PC-3 (cell line): ENCODE data around the gene GTF2H1. TPM values are rescaled to one million over a fixed set of nuclear protein-coding genes. Genes with fewer than 3 reads are reported as not detected.

Source experiments
- ATAC-seq: fragments of 200-7000 bp; cut with Tn5 transposase; 2 replicates; pipeline ENCODE4 v1.9.1; 2020; ENCODE audit warnings: mild to moderate bottlenecking, moderate library complexity
- BruUV-seq: library from RNA; stranded (reverse); fragments of 400-500 nt; replicated peaks from 2 replicates; lab custom pipeline; 2021; lab: Mats Ljungman, UMichigan
- CTCF ChIA-PET: fragments of 300-600 bp; sonication (Branson Sonifier 250); formaldehyde crosslinking; loops from one replicate; lab custom pipeline; 2022; ENCODE audit warnings: antibody characterized with exemption; lab: Charles Lee
- POLR2A ChIA-PET: fragments of 300-600 bp; sonication (Branson Sonifier 250); formaldehyde crosslinking; loops from one replicate; lab custom pipeline; 2022; ENCODE audit warnings: antibody characterized with exemption; ENCODE audit not compliant: unreplicated experiment; lab: Charles Lee
- DNase-seq: peaks from one replicate; pipeline ENCODE4 v3.0.0-alpha.2; 2015
- H2AFZ ChIP-seq: fragments of 300-600 bp; sonication (generic); 2 replicates; pipeline ENCODE4 v1.6.0; 2016; ENCODE audit warnings: antibody characterized with exemption, low read length
- H3F3A ChIP-seq: fragments of 300-600 bp; sonication (generic); one replicate; pipeline ENCODE4 v1.6.0; 2017; ENCODE audit warnings: antibody characterized with exemption, low read length, control low read depth, mild to moderate bottlenecking; ENCODE audit not compliant: unreplicated experiment
- H3K27ac ChIP-seq: fragments of 300-600 bp; sonication (generic); 2 replicates; pipeline ENCODE4 v1.5.1; 2016; ENCODE audit warnings: mild to moderate bottlenecking, low read length
- H3K27me3 ChIP-seq: fragments of 300-600 bp; sonication (generic); 2 replicates; pipeline ENCODE4 v1.6.1; 2016; ENCODE audit warnings: low read length, mixed read lengths
- H3K36me3 ChIP-seq: fragments of 300-600 bp; sonication (generic); 2 replicates; pipeline ENCODE4 v1.6.1; 2016; ENCODE audit warnings: low read depth, mixed run types, low read length, mixed read lengths
- H3K4me1 ChIP-seq: fragments of 300-600 bp; sonication (generic); 2 replicates; pipeline ENCODE4 v1.5.1; 2016; ENCODE audit warnings: low read length; ENCODE audit not compliant: insufficient read depth
- H3K4me2 ChIP-seq: fragments of 300-600 bp; sonication (generic); 2 replicates; pipeline ENCODE4 v1.6.0; 2016; ENCODE audit warnings: low read length
- H3K4me3 ChIP-seq: fragments of 300-600 bp; sonication (generic); 2 replicates; pipeline ENCODE4 v1.5.1; 2016; ENCODE audit warnings: mild to moderate bottlenecking, low read length, mixed read lengths
- H3K79me2 ChIP-seq: fragments of 300-600 bp; sonication (generic); 2 replicates; pipeline ENCODE4 v1.6.1; 2017; ENCODE audit warnings: low read length, mixed read lengths
- H3K9ac ChIP-seq: fragments of 300-600 bp; sonication (generic); 2 replicates; pipeline ENCODE4 v1.6.0; 2016; ENCODE audit warnings: mild to moderate bottlenecking, low read length
- H3K9me2 ChIP-seq: fragments of 300-600 bp; sonication (generic); replicated peaks from 2 replicates; pipeline ENCODE4 v1.6.1; 2016; ENCODE audit warnings: mixed run types, low read length, mixed read lengths
- H3K9me3 ChIP-seq: fragments of 300-600 bp; sonication (generic); 2 replicates; pipeline ENCODE4 v1.6.1; 2016; ENCODE audit warnings: low read length, mixed read lengths
- H4K20me1 ChIP-seq: fragments of 300-600 bp; sonication (generic); 2 replicates; pipeline ENCODE4 v1.6.1; 2016; ENCODE audit warnings: low read length, mixed read lengths
- EZH2 ChIP-seq: fragments of 300-600 bp; sonication (generic); IDR thresholded peaks from one replicate; pipeline ENCODE4 v1.6.1; 2017; ENCODE audit warnings: antibody characterized with exemption, mild to moderate bottlenecking, low read length; ENCODE audit not compliant: unreplicated experiment
- EZH2phosphoT487 ChIP-seq: fragments of 300-600 bp; sonication (generic); IDR thresholded peaks from 2 replicates; pipeline ENCODE4 v1.6.1; 2018; ENCODE audit warnings: mild to moderate bottlenecking, antibody characterized with exemption, low read length, borderline replicate concordance
- intact Hi-C: fragments of 100-400 bp; cut with micrococcal nuclease; formaldehyde crosslinking; loops from 2 replicates; pipeline ENCODE4 v1.9.0; 2023
- total RNA-seq: library from RNA; depleted of rRNA; stranded (reverse); fragments of >200 nt; gene quantifications from 2 replicates; pipeline ENCODE4 v1.2.3, GENCODE V29; 2014
- TF ChIP-seq, protein P1 (sequence below): fragments of 300-600 bp; sonication (generic); conservative IDR thresholded peaks from 2 replicates; pipeline ENCODE4 v1.5.1; 2017; ENCODE audit warnings: antibody characterized with exemption, low read depth, mild to moderate bottlenecking, low read length

The GTF2H1 gene
- total RNA-seq, 1 experiment from 2014 or later, result 32.7 TPM

DNA sequence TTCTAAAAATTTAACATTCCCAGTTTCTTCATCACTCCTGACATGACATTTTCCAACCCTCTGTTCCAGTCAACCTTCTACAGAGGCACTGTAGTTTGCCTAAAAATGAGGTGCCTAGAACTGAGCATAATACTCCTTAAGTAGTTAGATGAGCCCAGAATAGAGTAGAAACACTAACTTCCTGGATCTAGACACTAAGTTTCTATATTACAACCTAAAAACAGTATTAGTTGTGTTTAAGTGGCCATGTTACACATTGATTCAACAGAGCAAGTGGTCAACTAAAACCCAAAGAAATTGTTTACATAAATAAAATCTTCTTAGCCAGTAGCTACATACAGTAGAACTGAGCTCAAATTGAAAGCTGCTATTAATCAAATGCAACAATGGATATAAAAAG lies 1.8 kb upstream of the GTF2H1 start:
- peaks cover 41% of the 10 kb centered on the region for H3K4me1 ChIP-seq
- no peaks in the 10 kb centered on the region; the same call in 1 of the 2 replicates for H3K36me3 ChIP-seq
- H2AFZ ChIP-seq, result no peak overlapping the region
- no TSS peak for BruUV-seq
- H3F3A ChIP-seq, result no peaks in the 10 kb centered on the region
- no peak overlapping the region for H3K27ac ChIP-seq
- H3K4me3 ChIP-seq, result peak overlapping the region; percentile 89
- intact Hi-C loops, result loop anchor here (1.0 to 10.0 kb wide), 3 partner anchors 76 to 174 kb away; partner anchors contain the start of gene SAA2
- ATAC-seq (no peak), DNase-seq (no peak)
- POLR2A ChIA-PET, result interaction anchor here (0.6 kb wide), 2 partner anchors 33 to 74 kb away, joined by 5 to 6 read pairs; partner anchors contain the start of gene LDHA
- CTCF ChIA-PET, result interaction anchor here (0.6 kb wide), 1 partner anchor 334 kb away, joined by 3 read pairs; no protein-coding TSS in a partner anchor
- no peaks in the 10 kb centered on the region for H3K27me3 ChIP-seq
- H3K79me2 ChIP-seq, result peaks cover 83% of the 10 kb centered on the region
- H3K9me2 ChIP-seq, result no peaks in the 10 kb centered on the region
- H3K9ac ChIP-seq, result peak overlapping the region; percentile 99
- 0 out of 2 replicates have a peak, but pooled peaks cover 8% of the 10 kb centered on the region for H4K20me1 ChIP-seq
- peak overlapping the region; percentile 92 for H3K4me2 ChIP-seq
- TF ChIP-seq, protein P1, sequence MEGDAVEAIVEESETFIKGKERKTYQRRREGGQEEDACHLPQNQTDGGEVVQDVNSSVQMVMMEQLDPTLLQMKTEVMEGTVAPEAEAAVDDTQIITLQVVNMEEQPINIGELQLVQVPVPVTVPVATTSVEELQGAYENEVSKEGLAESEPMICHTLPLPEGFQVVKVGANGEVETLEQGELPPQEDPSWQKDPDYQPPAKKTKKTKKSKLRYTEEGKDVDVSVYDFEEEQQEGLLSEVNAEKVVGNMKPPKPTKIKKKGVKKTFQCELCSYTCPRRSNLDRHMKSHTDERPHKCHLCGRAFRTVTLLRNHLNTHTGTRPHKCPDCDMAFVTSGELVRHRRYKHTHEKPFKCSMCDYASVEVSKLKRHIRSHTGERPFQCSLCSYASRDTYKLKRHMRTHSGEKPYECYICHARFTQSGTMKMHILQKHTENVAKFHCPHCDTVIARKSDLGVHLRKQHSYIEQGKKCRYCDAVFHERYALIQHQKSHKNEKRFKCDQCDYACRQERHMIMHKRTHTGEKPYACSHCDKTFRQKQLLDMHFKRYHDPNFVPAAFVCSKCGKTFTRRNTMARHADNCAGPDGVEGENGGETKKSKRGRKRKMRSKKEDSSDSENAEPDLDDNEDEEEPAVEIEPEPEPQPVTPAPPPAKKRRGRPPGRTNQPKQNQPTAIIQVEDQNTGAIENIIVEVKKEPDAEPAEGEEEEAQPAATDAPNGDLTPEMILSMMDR, result no peak
- TF ChIP-seq EZH2phosphoT487, result no peak
- TF ChIP-seq EZH2, result no peak
- H3K9me3 ChIP-seq, result no peaks in the 10 kb centered on the region

DNA sequence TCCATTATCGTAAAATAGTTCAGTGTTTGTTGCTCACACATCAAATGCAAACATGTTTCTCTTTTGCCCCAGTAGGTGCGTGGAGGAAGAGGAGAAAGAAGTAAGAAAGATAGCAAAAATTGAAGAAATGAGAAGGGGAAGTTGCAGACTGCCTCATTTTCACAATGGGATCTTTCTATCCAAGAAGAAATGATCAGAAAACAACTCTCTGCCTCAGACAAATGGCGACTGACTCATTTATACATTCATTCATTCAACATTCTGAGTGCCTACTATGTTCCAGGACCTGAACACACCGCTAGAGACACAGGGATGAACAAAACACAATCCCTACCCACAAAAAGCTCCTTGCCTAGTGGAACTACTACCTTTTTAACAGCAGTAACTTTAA lies 794 bp upstream of the GTF2H1 start:
- no peaks in the 10 kb centered on the region for H3K9me3 ChIP-seq
- no peaks in the 10 kb centered on the region for H3K27me3 ChIP-seq
- intact Hi-C loops, result loop anchor here (1.0 to 10.0 kb wide), 3 partner anchors 75 to 173 kb away; partner anchors contain the start of gene SAA2
- H3K36me3 ChIP-seq, result no peaks in the 10 kb centered on the region; the same call in 1 of the 2 replicates
- peak; percentile 10 for DNase-seq
- POLR2A ChIA-PET, result interaction anchor here (0.6 to 0.7 kb wide), 3 partner anchors 61 to 267 kb away, joined by 3 to 4 read pairs (median 4); partner anchors contain the start of gene UEVLD
- CTCF ChIA-PET, result interaction anchor here (0.6 to 0.8 kb wide), 2 partner anchors 77 to 216 kb away, joined by 3 read pairs; partner anchors contain the start of gene SAAL1
- H3K4me3 ChIP-seq, result peak overlapping the region; percentile 89
- peak overlapping the region; percentile 92 for H3K27ac ChIP-seq
- no peak for TF ChIP-seq EZH2phosphoT487
- TF ChIP-seq, protein P1, result 0 out of 2 replicates have a peak, but pooled peaks have one; percentile 11
- H3K4me2 ChIP-seq, result peak overlapping the region; percentile 92
- peaks cover 86% of the 10 kb centered on the region for H3K79me2 ChIP-seq
- 0 out of 2 replicates have a peak, but pooled peaks cover 8% of the 10 kb centered on the region for H4K20me1 ChIP-seq
- ATAC-seq, result peak; percentile 23
- peak overlapping the region; percentile 96 for H2AFZ ChIP-seq
- no peaks in the 10 kb centered on the region for H3F3A ChIP-seq
- no peaks in the 10 kb centered on the region for H3K9me2 ChIP-seq
- H3K9ac ChIP-seq, result peak overlapping the region; percentile 99
- peaks cover 41% of the 10 kb centered on the region for H3K4me1 ChIP-seq
- TSS peak; percentile 76 for BruUV-seq
